ENCODE data around the gene RIMKLA. TPM values are rescaled to one million over a fixed set of nuclear protein-coding genes. Genes with fewer than 3 reads are reported as not detected.

Gene RIMKLA
- polyA plus RNA-seq, 1 donor, result 0.78 TPM

- no CpG with 5 or more reads among the region's 1 CpG for WGBS (ENCODE audit: insufficient coverage, low lambda C conversion rate)
Observed at GRCh38 chr1:42403880-42404400, 23.3 kb downstream of the RIMKLA start.

GRCh38 chr1:42414551-42415496 lies 34.2 kb downstream of the RIMKLA start:
- no peaks in the 10 kb centered on the region for H3K36me3 ChIP-seq (ENCODE audit: control insufficient read depth, insufficient read depth, low read length)
- WGBS (ENCODE audit: insufficient coverage, low lambda C conversion rate), result 100% methylated on average over 1 of the region's 17 CpGs
- DNase-seq, result no peak
- no peak overlapping the region for H3K4me3 ChIP-seq (ENCODE audit: low read length)
- H3K4me1 ChIP-seq (ENCODE audit: control insufficient read depth, insufficient read depth, low read length), result no peaks in the 10 kb centered on the region
- no peak overlapping the region for H3K27ac ChIP-seq (ENCODE audit: low read length)
- no peaks in the 10 kb centered on the region for H3K9me3 ChIP-seq (ENCODE audit: control insufficient read depth, low read depth, low read length)
- no peaks in the 10 kb centered on the region for H3K27me3 ChIP-seq (ENCODE audit: control insufficient read depth, insufficient read depth, low read length)

More at GRCh38 chr1:42403880-42404400, 23.3 kb downstream of the RIMKLA start:
- no peaks in the 10 kb centered on the region for H3K9me3 ChIP-seq (ENCODE audit: control insufficient read depth, low read depth, low read length)
- no peak for DNase-seq
- H3K27me3 ChIP-seq (ENCODE audit: control insufficient read depth, insufficient read depth, low read length), result no peaks in the 10 kb centered on the region
- H3K4me3 ChIP-seq (ENCODE audit: low read length), result no peak overlapping the region
- no peak overlapping the region for H3K27ac ChIP-seq (ENCODE audit: low read length)
- no peaks in the 10 kb centered on the region for H3K36me3 ChIP-seq (ENCODE audit: control insufficient read depth, insufficient read depth, low read length)
- no peaks in the 10 kb centered on the region for H3K4me1 ChIP-seq (ENCODE audit: control insufficient read depth, insufficient read depth, low read length)

GRCh38 chr1:42417166-42417565 lies 36.6 kb downstream of the RIMKLA start:
- H3K27ac ChIP-seq (ENCODE audit: low read length), result no peak overlapping the region
- H3K4me3 ChIP-seq (ENCODE audit: low read length), result no peak overlapping the region
- DNase-seq, result no peak
- no CpG with 5 or more reads among the region's 3 CpGs for WGBS (ENCODE audit: insufficient coverage, low lambda C conversion rate)
- no peaks in the 10 kb centered on the region for H3K9me3 ChIP-seq (ENCODE audit: control insufficient read depth, low read depth, low read length)
- peaks cover 8% of the 10 kb centered on the region for H3K4me1 ChIP-seq (ENCODE audit: control insufficient read depth, insufficient read depth, low read length)
- H3K27me3 ChIP-seq (ENCODE audit: control insufficient read depth, insufficient read depth, low read length), result no peaks in the 10 kb centered on the region
- no peaks in the 10 kb centered on the region for H3K36me3 ChIP-seq (ENCODE audit: control insufficient read depth, insufficient read depth, low read length)

- no peaks in the 10 kb centered on the region for H3K27me3 ChIP-seq (ENCODE audit: control insufficient read depth, insufficient read depth, low read length)
- H3K27ac ChIP-seq (ENCODE audit: low read length), result no peak overlapping the region
- WGBS (ENCODE audit: insufficient coverage, low lambda C conversion rate), result no CpG with 5 or more reads among the region's 1 CpG
- no peaks in the 10 kb centered on the region for H3K9me3 ChIP-seq (ENCODE audit: control insufficient read depth, low read depth, low read length)
- no peak overlapping the region for H3K4me3 ChIP-seq (ENCODE audit: low read length)
- DNase-seq, result no peak
- no peaks in the 10 kb centered on the region for H3K36me3 ChIP-seq (ENCODE audit: control insufficient read depth, insufficient read depth, low read length)
- H3K4me1 ChIP-seq (ENCODE audit: control insufficient read depth, insufficient read depth, low read length), result peaks cover 8% of the 10 kb centered on the region
Observed at GRCh38 chr1:42418516-42418915, 37.9 kb downstream of the RIMKLA start.

GRCh38 chr1:42419126-42419821 lies 38.7 kb downstream of the RIMKLA start:
- H3K9me3 ChIP-seq (ENCODE audit: control insufficient read depth, low read depth, low read length), result no peaks in the 10 kb centered on the region
- H3K4me1 ChIP-seq (ENCODE audit: control insufficient read depth, insufficient read depth, low read length), result peaks cover 8% of the 10 kb centered on the region
- no CpG with 5 or more reads among the region's 5 CpGs for WGBS (ENCODE audit: insufficient coverage, low lambda C conversion rate)
- no peaks in the 10 kb centered on the region for H3K36me3 ChIP-seq (ENCODE audit: control insufficient read depth, insufficient read depth, low read length)
- no peaks in the 10 kb centered on the region for H3K27me3 ChIP-seq (ENCODE audit: control insufficient read depth, insufficient read depth, low read length)
- H3K27ac ChIP-seq (ENCODE audit: low read length), result no peak overlapping the region
- peak in 1 of 2 donors; percentile 18 for DNase-seq
- H3K4me3 ChIP-seq (ENCODE audit: low read length), result no peak overlapping the region

- WGBS (ENCODE audit: insufficient coverage, low lambda C conversion rate), result 95% methylated on average over 3 of the region's 7 CpGs
Observed at GRCh38 chr1:42420121-42420520, 39.5 kb downstream of the RIMKLA start.

GRCh38 chr1:42420911-42421585 lies 40.5 kb downstream of the RIMKLA start:
- Histone ChIP-seq H3K27me3 (ENCODE audit: control insufficient read depth, insufficient read depth, low read length) (no peaks in the 10 kb centered on the region), H3K9me3 (ENCODE audit: control insufficient read depth, low read depth, low read length) (no peaks in the 10 kb centered on the region), H3K4me1 (ENCODE audit: control insufficient read depth, insufficient read depth, low read length) (peaks cover 8% of the 10 kb centered on the region), H3K36me3 (ENCODE audit: control insufficient read depth, insufficient read depth, low read length) (no peaks in the 10 kb centered on the region), H3K4me3 (ENCODE audit: low read length) (no peak overlapping the region), H3K27ac (ENCODE audit: low read length) (peak overlapping the region; percentile 9)
- WGBS (ENCODE audit: insufficient coverage, low lambda C conversion rate), result no CpG with 5 or more reads among the region's 10 CpGs
- DNase-seq, result peak; percentile 81 to 85

More at GRCh38 chr1:42420121-42420520, 39.5 kb downstream of the RIMKLA start:
- H3K36me3 ChIP-seq (ENCODE audit: control insufficient read depth, insufficient read depth, low read length), result no peaks in the 10 kb centered on the region
- no peak for DNase-seq
- H3K4me3 ChIP-seq (ENCODE audit: low read length), result no peak overlapping the region
- H3K9me3 ChIP-seq (ENCODE audit: control insufficient read depth, low read depth, low read length), result no peaks in the 10 kb centered on the region
- H3K27me3 ChIP-seq (ENCODE audit: control insufficient read depth, insufficient read depth, low read length), result no peaks in the 10 kb centered on the region
- peaks cover 8% of the 10 kb centered on the region for H3K4me1 ChIP-seq (ENCODE audit: control insufficient read depth, insufficient read depth, low read length)
- H3K27ac ChIP-seq (ENCODE audit: low read length), result no peak overlapping the region

- H3K4me3 ChIP-seq (ENCODE audit: low read length), result no peak overlapping the region
- H3K27ac ChIP-seq (ENCODE audit: low read length), result no peak overlapping the region
- no peaks in the 10 kb centered on the region for H3K27me3 ChIP-seq (ENCODE audit: control insufficient read depth, insufficient read depth, low read length)
- H3K4me1 ChIP-seq (ENCODE audit: control insufficient read depth, insufficient read depth, low read length), result peaks cover 8% of the 10 kb centered on the region
- no peaks in the 10 kb centered on the region for H3K9me3 ChIP-seq (ENCODE audit: control insufficient read depth, low read depth, low read length)
- no peak for DNase-seq
- WGBS (ENCODE audit: insufficient coverage, low lambda C conversion rate), result 50% methylated on average over 2 of the region's 9 CpGs
- H3K36me3 ChIP-seq (ENCODE audit: control insufficient read depth, insufficient read depth, low read length), result no peaks in the 10 kb centered on the region
Observed at GRCh38 chr1:42422737-42423136, 42.1 kb downstream of the RIMKLA start.

GRCh38 chr1:42423681-42424080 lies 43.1 kb downstream of the RIMKLA start:
- Histone ChIP-seq H3K36me3 (ENCODE audit: control insufficient read depth, insufficient read depth, low read length) (no peaks in the 10 kb centered on the region), H3K27me3 (ENCODE audit: control insufficient read depth, insufficient read depth, low read length) (no peaks in the 10 kb centered on the region), H3K4me3 (ENCODE audit: low read length) (no peak overlapping the region), H3K9me3 (ENCODE audit: control insufficient read depth, low read depth, low read length) (no peaks in the 10 kb centered on the region), H3K27ac (ENCODE audit: low read length) (no peak overlapping the region), H3K4me1 (ENCODE audit: control insufficient read depth, insufficient read depth, low read length) (peaks cover 8% of the 10 kb centered on the region)
- 100% methylated on average over 1 of the region's 3 CpGs for WGBS (ENCODE audit: insufficient coverage, low lambda C conversion rate)
- DNase-seq, result no peak

- no peak overlapping the region for H3K4me3 ChIP-seq (ENCODE audit: low read length)
- no peaks in the 10 kb centered on the region for H3K9me3 ChIP-seq (ENCODE audit: control insufficient read depth, low read depth, low read length)
- H3K27me3 ChIP-seq (ENCODE audit: control insufficient read depth, insufficient read depth, low read length), result no peaks in the 10 kb centered on the region
- H3K4me1 ChIP-seq (ENCODE audit: control insufficient read depth, insufficient read depth, low read length), result peaks cover 8% of the 10 kb centered on the region
- DNase-seq, result no peak
- 89% methylated on average over 3 of the region's 4 CpGs for WGBS (ENCODE audit: insufficient coverage, low lambda C conversion rate)
- H3K36me3 ChIP-seq (ENCODE audit: control insufficient read depth, insufficient read depth, low read length), result no peaks in the 10 kb centered on the region
- no peak overlapping the region for H3K27ac ChIP-seq (ENCODE audit: low read length)
Observed at GRCh38 chr1:42424201-42424600, 43.6 kb downstream of the RIMKLA start.

All from large intestine (tissue), 3 donors.